SU-DHL-6 (cell line): ENCODE data around the gene SP140L.

ENCODE experiments used
- H2AFZ ChIP-seq: fragments of 200-600 bp; sonication (generic); 2 replicates; pipeline ENCODE4 v1.6.1; 2014; ENCODE audit warnings: low read depth, mild to moderate bottlenecking, moderate library complexity, mixed read lengths, antibody characterized with exemption, low read length; ENCODE audit not compliant: severe bottlenecking
- H3F3A ChIP-seq: fragments of 200-600 bp; shearing (Covaris generic); 2 replicates; pipeline ENCODE4 v1.6.0; 2016; ENCODE audit warnings: antibody characterized with exemption, mild to moderate bottlenecking; ENCODE audit not compliant: insufficient read depth
- H3K27ac ChIP-seq: fragments of 200-600 bp; sonication (generic); 2 replicates; pipeline ENCODE4 v1.5.1; 2016; ENCODE audit warnings: low read depth, mild to moderate bottlenecking, low read length, moderate library complexity, mixed read lengths
- H3K27me3 ChIP-seq: fragments of 200-600 bp; sonication (generic), shearing (Covaris generic); 2 replicates; pipeline ENCODE4 v1.6.0; 2014; ENCODE audit warnings: mild to moderate bottlenecking, low read length
- H3K36me3 ChIP-seq: fragments of 200-600 bp; sonication (generic); 2 replicates; pipeline ENCODE4 v1.6.1; 2014; ENCODE audit warnings: mild to moderate bottlenecking, low read length, mixed read lengths
- H3K4me2 ChIP-seq: fragments of 300-600, 200-600 bp; shearing (Covaris generic), sonication (generic); 2 replicates; pipeline ENCODE4 v1.6.0; 2014; ENCODE audit warnings: low read length, low read depth, mild to moderate bottlenecking; ENCODE audit not compliant: poor library complexity, severe bottlenecking
- H3K4me3 ChIP-seq: fragments of 200-600 bp; sonication (generic); 2 replicates; pipeline ENCODE4 v1.5.1; 2014; ENCODE audit warnings: antibody characterized with exemption, low read length, mild to moderate bottlenecking, mixed read lengths; ENCODE audit not compliant: insufficient read depth, poor library complexity, severe bottlenecking
- H3K79me2 ChIP-seq: fragments of 200-600 bp; sonication (generic); 2 replicates; pipeline ENCODE4 v1.6.1; 2014; ENCODE audit warnings: mild to moderate bottlenecking, low read length, moderate library complexity; ENCODE audit not compliant: insufficient read depth
- H3K9ac ChIP-seq: fragments of 200-600 bp; sonication (generic); 2 replicates; pipeline ENCODE4 v1.7.0; 2014; ENCODE audit warnings: mild to moderate bottlenecking, low read length
- H3K9me2 ChIP-seq: fragments of 200-600 bp; sonication (generic); replicated peaks from 2 replicates; pipeline ENCODE4 v1.6.1; 2014; ENCODE audit warnings: low read length; ENCODE audit not compliant: insufficient read depth
- H3K9me3 ChIP-seq: fragments of 200-600 bp; sonication (generic); 2 replicates; pipeline ENCODE4 v1.6.1; 2014; ENCODE audit warnings: low read length, mixed read lengths; ENCODE audit not compliant: insufficient read depth
- H4K20me1 ChIP-seq: fragments of 200-600 bp; sonication (generic); 2 replicates; pipeline ENCODE4 v1.6.1; 2014; ENCODE audit warnings: low read depth, mild to moderate bottlenecking, antibody characterized with exemption, low read length, moderate library complexity, mixed read lengths
- CTCF ChIP-seq: fragments of 200-600 bp; sonication (generic); IDR thresholded peaks from one replicate; pipeline ENCODE4 v1.5.1; 2017; ENCODE audit warnings: antibody characterized with exemption, mild to moderate bottlenecking, low read length, moderate library complexity; ENCODE audit not compliant: insufficient read depth, poor library complexity, severe bottlenecking
- EZH2phosphoT487 ChIP-seq: fragments of 200-600 bp; sonication (generic), shearing (Covaris generic); conservative IDR thresholded peaks from 2 replicates; pipeline ENCODE4 v1.6.1; 2018; ENCODE audit warnings: mild to moderate bottlenecking, antibody characterized with exemption, low read length, moderate library complexity, mixed read lengths

Gene SP140L

GRCh38 chr2:230343747-230344146, 16.8 kb downstream of the SP140L start:
- Histone ChIP-seq H3K4me3 (no peak overlapping the region), H4K20me1 (no peaks in the 10 kb centered on the region), H3K36me3 (peaks cover 24% of the 10 kb centered on the region), H3K27me3 (no peaks in the 10 kb centered on the region), H3F3A (no peaks in the 10 kb centered on the region), H3K79me2 (peaks cover 13% of the 10 kb centered on the region; the same call in 1 of the 2 replicates), H3K27ac (no peak overlapping the region), H3K9ac (no peak overlapping the region), H3K9me3 (peaks cover 7% of the 10 kb centered on the region; the same call in 1 of the 2 replicates), H3K9me2 (no peaks in the 10 kb centered on the region), H3K4me2 (no peak overlapping the region), H2AFZ (no peak overlapping the region)
- TF ChIP-seq EZH2phosphoT487 (no peak), CTCF (no peak)

- Histone ChIP-seq H3K79me2 (peaks cover 13% of the 10 kb centered on the region; the same call in 1 of the 2 replicates), H4K20me1 (no peaks in the 10 kb centered on the region)
- TF ChIP-seq CTCF, result no peak
- no peak for TF ChIP-seq EZH2phosphoT487
Measured at GRCh38 chr2:230346465-230346864, 19.5 kb downstream of the SP140L start.

GRCh38 chr2:230346921-230347533, 20.0 kb downstream of the SP140L start:
- Histone ChIP-seq H3K27me3 (no peaks in the 10 kb centered on the region), H4K20me1 (no peaks in the 10 kb centered on the region), H3K27ac (no peak overlapping the region), H3K4me2 (no peak overlapping the region), H3K9me2 (no peaks in the 10 kb centered on the region), H3K9ac (no peak overlapping the region), H3K4me3 (no peak overlapping the region), H3F3A (no peaks in the 10 kb centered on the region), H2AFZ (no peak overlapping the region), H3K79me2 (peaks cover 13% of the 10 kb centered on the region; the same call in 1 of the 2 replicates), H3K9me3 (peaks cover 7% of the 10 kb centered on the region; the same call in 1 of the 2 replicates), H3K36me3 (peaks cover 24% of the 10 kb centered on the region)
- TF ChIP-seq CTCF (no peak), EZH2phosphoT487 (no peak)

More at GRCh38 chr2:230346465-230346864, 19.5 kb downstream of the SP140L start:
- H3K36me3 ChIP-seq, result peaks cover 24% of the 10 kb centered on the region
- H3K4me2 ChIP-seq, result no peak overlapping the region
- H3K27ac ChIP-seq, result no peak overlapping the region
- no peak overlapping the region for H3K9ac ChIP-seq
- H3K9me2 ChIP-seq, result no peaks in the 10 kb centered on the region
- H3F3A ChIP-seq, result no peaks in the 10 kb centered on the region
- no peak overlapping the region for H2AFZ ChIP-seq
- no peaks in the 10 kb centered on the region for H3K27me3 ChIP-seq
- H3K4me3 ChIP-seq, result no peak overlapping the region
- H3K9me3 ChIP-seq, result peaks cover 7% of the 10 kb centered on the region; the same call in 1 of the 2 replicates
